GM23338 (cell line): ENCODE data around the gene SPHK1. TPM values are rescaled to one million over a fixed set of nuclear protein-coding genes. Genes with fewer than 3 reads are reported as not detected.

Source experiments
- ATAC-seq: fragments of 200-7000 bp; cut with Tn5 transposase; 3 replicates; pipeline ENCODE4 v1.9.1; 2020
- DNase-seq: peaks from one replicate; pipeline ENCODE4 v3.0.0-alpha.2; 2015; ENCODE audit warnings: low spot score
- H2AFZ ChIP-seq: fragments of 200-600 bp; sonication (generic); 2 replicates; pipeline ENCODE4 v1.8.0; 2016; ENCODE audit warnings: antibody characterized with exemption, mild to moderate bottlenecking, moderate library complexity
- H3F3A ChIP-seq: fragments of 200-600 bp; sonication (generic); replicated peaks from 2 replicates; pipeline ENCODE4 v1.8.0; 2017; ENCODE audit warnings: antibody characterized with exemption, mixed run types, low read depth
- H3K27ac ChIP-seq: fragments of 200-600 bp; sonication (generic); 2 replicates; pipeline ENCODE4 v1.6.1; 2016; ENCODE audit warnings: low read depth
- H3K27me3 ChIP-seq: fragments of 200-600 bp; sonication (generic); 2 replicates; pipeline ENCODE4 v1.8.0; 2016; ENCODE audit warnings: mild to moderate bottlenecking, mixed run types, moderate library complexity; ENCODE audit not compliant: insufficient read depth
- H3K36me3 ChIP-seq: fragments of 200-600 bp; sonication (generic); 2 replicates; pipeline ENCODE4 v1.8.0; 2016; ENCODE audit warnings: mild to moderate bottlenecking; ENCODE audit not compliant: insufficient read depth
- H3K4me1 ChIP-seq: fragments of 200-600 bp; sonication (generic); 2 replicates; pipeline ENCODE4 v1.8.0; 2016; ENCODE audit warnings: mild to moderate bottlenecking, moderate library complexity; ENCODE audit not compliant: insufficient read depth
- H3K4me2 ChIP-seq: fragments of 200-600 bp; sonication (generic); 2 replicates; pipeline ENCODE4 v1.7.1; 2017; ENCODE audit warnings: mixed run types
- H3K4me3 ChIP-seq: fragments of 200-600 bp; sonication (generic); 2 replicates; pipeline ENCODE4 v1.6.1; 2016; ENCODE audit warnings: mixed run types
- H3K79me2 ChIP-seq: fragments of 200-600 bp; sonication (generic); replicated peaks from 2 replicates; pipeline ENCODE4 v1.8.0; 2017; ENCODE audit warnings: mild to moderate bottlenecking; ENCODE audit not compliant: insufficient read depth
- H3K9me2 ChIP-seq: fragments of 200-600 bp; sonication (generic); 2 replicates; pipeline ENCODE4 v1.8.0; 2017; ENCODE audit not compliant: insufficient read depth
- H4K20me1 ChIP-seq: fragments of 200-600 bp; sonication (generic); replicated peaks from 2 replicates; pipeline ENCODE4 v1.8.0; 2017; ENCODE audit warnings: mild to moderate bottlenecking; ENCODE audit not compliant: insufficient read depth
- H3K27ac Mint-ChIP-seq: 2 replicates; pipeline ENCODE4 v1.8.0; 2020; ENCODE audit warnings: inconsistent platforms, mild to moderate bottlenecking, moderate library complexity, mixed read lengths
- H3K27me3 Mint-ChIP-seq: 3 replicates; pipeline ENCODE4 v1.8.0; 2022; ENCODE audit warnings: low read depth, mild to moderate bottlenecking, moderate library complexity, mixed read lengths, inconsistent platforms; ENCODE audit not compliant: insufficient read depth, poor library complexity
- H3K36me3 Mint-ChIP-seq: 3 replicates; pipeline ENCODE4 v1.8.0; 2021; ENCODE audit warnings: low read depth, mild to moderate bottlenecking, inconsistent platforms, moderate library complexity, mixed read lengths
- H3K4me1 Mint-ChIP-seq: 3 replicates; pipeline ENCODE4 v1.8.0; 2020; ENCODE audit warnings: mild to moderate bottlenecking, inconsistent platforms, mixed read lengths
- H3K4me3 Mint-ChIP-seq: 3 replicates; pipeline ENCODE4 v1.8.0; 2021; ENCODE audit warnings: moderate library complexity, mild to moderate bottlenecking, inconsistent platforms, mixed read lengths
- H3K9me3 Mint-ChIP-seq: 3 replicates; pipeline ENCODE4 v1.8.0; 2020; ENCODE audit warnings: moderate library complexity, mild to moderate bottlenecking, inconsistent platforms, mixed read lengths
- CREB1 ChIP-seq: fragments of 250-450 bp; sonication (Bioruptor Pico); IDR thresholded peaks from 2 replicates; pipeline ENCODE4 v1.5.0; 2020; ENCODE audit warnings: low read depth, mild to moderate bottlenecking, moderate library complexity
- EZH2 ChIP-seq: fragments of 200-600 bp; sonication (generic); IDR thresholded peaks from one replicate; pipeline ENCODE4 v1.8.0; 2017; ENCODE audit warnings: antibody characterized with exemption, mild to moderate bottlenecking, low read depth; ENCODE audit not compliant: unreplicated experiment
- EZH2phosphoT487 ChIP-seq: fragments of 200-600 bp; sonication (generic); IDR thresholded peaks from one replicate; pipeline ENCODE4 v1.8.1; 2018; ENCODE audit warnings: antibody characterized with exemption; ENCODE audit not compliant: unreplicated experiment
- NANOG ChIP-seq: IDR thresholded peaks from 2 replicates; pipeline ENCODE4 v1.6.1; 2016; ENCODE audit warnings: antibody characterized with exemption, borderline replicate concordance
- POLR2AphosphoS5 ChIP-seq: IDR thresholded peaks from 2 replicates; pipeline ENCODE4 v1.6.1; 2016; ENCODE audit warnings: antibody characterized with exemption, low read depth
- ZNF331 ChIP-seq: fragments of 250-450 bp; sonication (Bioruptor Pico); IDR thresholded peaks from 2 replicates; pipeline ENCODE4 v1.5.0; 2020; ENCODE audit warnings: low read depth, mild to moderate bottlenecking, moderate library complexity
- polyA plus RNA-seq: library from polyadenylated mRNA; unstranded; fragments of >200 nt; fragmentation: Nextera tagmentation; extraction: Ambion mirVana; gene quantifications from 2 replicates; pipeline ENCODE4 v1.2.1, GENCODE V29; 2016
- total RNA-seq: library from RNA; depleted of rRNA; stranded (reverse); fragments of >200 nt; shearing (Covaris generic); gene quantifications from 2 replicates; pipeline ENCODE4 v1.2.3, GENCODE V29; 2014
- TF ChIP-seq, protein P1 (sequence below): fragments of 250-450 bp; sonication (Bioruptor Pico); IDR thresholded peaks from 2 replicates; pipeline ENCODE4 v1.5.0; 2020; ENCODE audit warnings: mild to moderate bottlenecking, moderate library complexity
- TF ChIP-seq, protein P2 (sequence below): IDR thresholded peaks from one replicate; pipeline ENCODE4 v1.6.1; 2018; ENCODE audit warnings: antibody characterized with exemption; ENCODE audit not compliant: unreplicated experiment
- TF ChIP-seq, protein P3 (sequence below): IDR thresholded peaks from 2 replicates; pipeline ENCODE4 v1.6.1; 2016; ENCODE audit warnings: antibody characterized with exemption

The SPHK1 gene
- total and polyA plus RNA-seq, 2 experiments from 2014 or later: 1.3 to 3.2 TPM

- Mint-ChIP-seq H3K4me1 (peaks cover 10% of the 10 kb centered on the region; the same call in 2 of the 3 replicates), H3K27me3 (peaks cover 12% of the 10 kb centered on the region), H3K9me3 (no peaks in the 10 kb centered on the region), H3K4me3 (no peak overlapping the region), H3K27ac (no peak overlapping the region), H3K36me3 (peaks cover under 1% of the 10 kb centered on the region; the same call in 2 of the 3 replicates)
- no peak overlapping the region for H3K4me3 ChIP-seq
- H3F3A ChIP-seq: no peaks in the 10 kb centered on the region
- peak overlapping the region; percentile 59; the same call in 1 of the 2 replicates for H2AFZ ChIP-seq
- no peak overlapping the region for H3K27ac ChIP-seq
- TF ChIP-seq CREB1 (CRISPR knock-in tag): no peak
- no peak for TF ChIP-seq EZH2phosphoT487
- TF ChIP-seq, protein P1, sequence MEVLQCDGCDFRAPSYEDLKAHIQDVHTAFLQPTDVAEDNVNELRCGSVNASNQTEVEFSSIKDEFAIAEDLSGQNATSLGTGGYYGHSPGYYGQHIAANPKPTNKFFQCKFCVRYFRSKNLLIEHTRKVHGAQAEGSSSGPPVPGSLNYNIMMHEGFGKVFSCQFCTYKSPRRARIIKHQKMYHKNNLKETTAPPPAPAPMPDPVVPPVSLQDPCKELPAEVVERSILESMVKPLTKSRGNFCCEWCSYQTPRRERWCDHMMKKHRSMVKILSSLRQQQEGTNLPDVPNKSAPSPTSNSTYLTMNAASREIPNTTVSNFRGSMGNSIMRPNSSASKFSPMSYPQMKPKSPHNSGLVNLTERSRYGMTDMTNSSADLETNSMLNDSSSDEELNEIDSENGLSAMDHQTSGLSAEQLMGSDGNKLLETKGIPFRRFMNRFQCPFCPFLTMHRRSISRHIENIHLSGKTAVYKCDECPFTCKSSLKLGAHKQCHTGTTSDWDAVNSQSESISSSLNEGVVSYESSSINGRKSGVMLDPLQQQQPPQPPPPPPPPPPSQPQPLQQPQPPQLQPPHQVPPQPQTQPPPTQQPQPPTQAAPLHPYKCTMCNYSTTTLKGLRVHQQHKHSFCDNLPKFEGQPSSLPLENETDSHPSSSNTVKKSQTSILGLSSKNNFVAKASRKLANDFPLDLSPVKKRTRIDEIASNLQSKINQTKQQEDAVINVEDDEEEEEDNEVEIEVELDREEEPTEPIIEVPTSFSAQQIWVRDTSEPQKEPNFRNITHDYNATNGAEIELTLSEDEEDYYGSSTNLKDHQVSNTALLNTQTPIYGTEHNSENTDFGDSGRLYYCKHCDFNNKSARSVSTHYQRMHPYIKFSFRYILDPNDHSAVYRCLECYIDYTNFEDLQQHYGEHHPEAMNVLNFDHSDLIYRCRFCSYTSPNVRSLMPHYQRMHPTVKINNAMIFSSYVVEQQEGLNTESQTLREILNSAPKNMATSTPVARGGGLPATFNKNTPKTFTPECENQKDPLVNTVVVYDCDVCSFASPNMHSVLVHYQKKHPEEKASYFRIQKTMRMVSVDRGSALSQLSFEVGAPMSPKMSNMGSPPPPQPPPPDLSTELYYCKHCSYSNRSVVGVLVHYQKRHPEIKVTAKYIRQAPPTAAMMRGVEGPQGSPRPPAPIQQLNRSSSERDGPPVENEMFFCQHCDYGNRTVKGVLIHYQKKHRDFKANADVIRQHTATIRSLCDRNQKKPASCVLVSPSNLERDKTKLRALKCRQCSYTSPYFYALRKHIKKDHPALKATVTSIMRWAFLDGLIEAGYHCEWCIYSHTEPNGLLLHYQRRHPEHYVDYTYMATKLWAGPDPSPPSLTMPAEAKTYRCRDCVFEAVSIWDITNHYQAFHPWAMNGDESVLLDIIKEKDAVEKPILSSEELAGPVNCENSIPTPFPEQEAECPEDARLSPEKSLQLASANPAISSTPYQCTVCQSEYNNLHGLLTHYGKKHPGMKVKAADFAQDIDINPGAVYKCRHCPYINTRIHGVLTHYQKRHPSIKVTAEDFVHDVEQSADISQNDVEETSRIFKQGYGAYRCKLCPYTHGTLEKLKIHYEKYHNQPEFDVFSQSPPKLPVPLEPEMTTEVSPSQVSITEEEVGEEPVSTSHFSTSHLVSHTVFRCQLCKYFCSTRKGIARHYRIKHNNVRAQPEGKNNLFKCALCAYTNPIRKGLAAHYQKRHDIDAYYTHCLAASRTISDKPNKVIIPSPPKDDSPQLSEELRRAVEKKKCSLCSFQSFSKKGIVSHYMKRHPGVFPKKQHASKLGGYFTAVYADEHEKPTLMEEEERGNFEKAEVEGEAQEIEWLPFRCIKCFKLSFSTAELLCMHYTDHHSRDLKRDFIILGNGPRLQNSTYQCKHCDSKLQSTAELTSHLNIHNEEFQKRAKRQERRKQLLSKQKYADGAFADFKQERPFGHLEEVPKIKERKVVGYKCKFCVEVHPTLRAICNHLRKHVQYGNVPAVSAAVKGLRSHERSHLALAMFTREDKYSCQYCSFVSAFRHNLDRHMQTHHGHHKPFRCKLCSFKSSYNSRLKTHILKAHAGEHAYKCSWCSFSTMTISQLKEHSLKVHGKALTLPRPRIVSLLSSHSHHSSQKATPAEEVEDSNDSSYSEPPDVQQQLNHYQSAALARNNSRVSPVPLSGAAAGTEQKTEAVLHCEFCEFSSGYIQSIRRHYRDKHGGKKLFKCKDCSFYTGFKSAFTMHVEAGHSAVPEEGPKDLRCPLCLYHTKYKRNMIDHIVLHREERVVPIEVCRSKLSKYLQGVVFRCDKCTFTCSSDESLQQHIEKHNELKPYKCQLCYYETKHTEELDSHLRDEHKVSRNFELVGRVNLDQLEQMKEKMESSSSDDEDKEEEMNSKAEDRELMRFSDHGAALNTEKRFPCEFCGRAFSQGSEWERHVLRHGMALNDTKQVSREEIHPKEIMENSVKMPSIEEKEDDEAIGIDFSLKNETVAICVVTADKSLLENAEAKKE: no peak
- TF ChIP-seq POLR2AphosphoS5: no peak
- no peak for TF ChIP-seq NANOG
- TF ChIP-seq ZNF331 (CRISPR knock-in tag): no peak
- TF ChIP-seq, protein P2, sequence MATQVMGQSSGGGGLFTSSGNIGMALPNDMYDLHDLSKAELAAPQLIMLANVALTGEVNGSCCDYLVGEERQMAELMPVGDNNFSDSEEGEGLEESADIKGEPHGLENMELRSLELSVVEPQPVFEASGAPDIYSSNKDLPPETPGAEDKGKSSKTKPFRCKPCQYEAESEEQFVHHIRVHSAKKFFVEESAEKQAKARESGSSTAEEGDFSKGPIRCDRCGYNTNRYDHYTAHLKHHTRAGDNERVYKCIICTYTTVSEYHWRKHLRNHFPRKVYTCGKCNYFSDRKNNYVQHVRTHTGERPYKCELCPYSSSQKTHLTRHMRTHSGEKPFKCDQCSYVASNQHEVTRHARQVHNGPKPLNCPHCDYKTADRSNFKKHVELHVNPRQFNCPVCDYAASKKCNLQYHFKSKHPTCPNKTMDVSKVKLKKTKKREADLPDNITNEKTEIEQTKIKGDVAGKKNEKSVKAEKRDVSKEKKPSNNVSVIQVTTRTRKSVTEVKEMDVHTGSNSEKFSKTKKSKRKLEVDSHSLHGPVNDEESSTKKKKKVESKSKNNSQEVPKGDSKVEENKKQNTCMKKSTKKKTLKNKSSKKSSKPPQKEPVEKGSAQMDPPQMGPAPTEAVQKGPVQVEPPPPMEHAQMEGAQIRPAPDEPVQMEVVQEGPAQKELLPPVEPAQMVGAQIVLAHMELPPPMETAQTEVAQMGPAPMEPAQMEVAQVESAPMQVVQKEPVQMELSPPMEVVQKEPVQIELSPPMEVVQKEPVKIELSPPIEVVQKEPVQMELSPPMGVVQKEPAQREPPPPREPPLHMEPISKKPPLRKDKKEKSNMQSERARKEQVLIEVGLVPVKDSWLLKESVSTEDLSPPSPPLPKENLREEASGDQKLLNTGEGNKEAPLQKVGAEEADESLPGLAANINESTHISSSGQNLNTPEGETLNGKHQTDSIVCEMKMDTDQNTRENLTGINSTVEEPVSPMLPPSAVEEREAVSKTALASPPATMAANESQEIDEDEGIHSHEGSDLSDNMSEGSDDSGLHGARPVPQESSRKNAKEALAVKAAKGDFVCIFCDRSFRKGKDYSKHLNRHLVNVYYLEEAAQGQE: no peak
- TF ChIP-seq, protein P3, sequence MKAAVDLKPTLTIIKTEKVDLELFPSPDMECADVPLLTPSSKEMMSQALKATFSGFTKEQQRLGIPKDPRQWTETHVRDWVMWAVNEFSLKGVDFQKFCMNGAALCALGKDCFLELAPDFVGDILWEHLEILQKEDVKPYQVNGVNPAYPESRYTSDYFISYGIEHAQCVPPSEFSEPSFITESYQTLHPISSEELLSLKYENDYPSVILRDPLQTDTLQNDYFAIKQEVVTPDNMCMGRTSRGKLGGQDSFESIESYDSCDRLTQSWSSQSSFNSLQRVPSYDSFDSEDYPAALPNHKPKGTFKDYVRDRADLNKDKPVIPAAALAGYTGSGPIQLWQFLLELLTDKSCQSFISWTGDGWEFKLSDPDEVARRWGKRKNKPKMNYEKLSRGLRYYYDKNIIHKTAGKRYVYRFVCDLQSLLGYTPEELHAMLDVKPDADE: no peak
- no peak for TF ChIP-seq EZH2
- no peaks in the 10 kb centered on the region; the same call in 1 of the 2 replicates for H4K20me1 ChIP-seq
- no peak overlapping the region for H3K4me2 ChIP-seq
- H3K27me3 ChIP-seq: no peaks in the 10 kb centered on the region
- DNase-seq: no peak
- no peaks in the 10 kb centered on the region for H3K36me3 ChIP-seq
- no peak for ATAC-seq
- no peaks in the 10 kb centered on the region for H3K79me2 ChIP-seq
- no peaks in the 10 kb centered on the region for H3K9me2 ChIP-seq
- H3K4me1 ChIP-seq: peaks cover 7% of the 10 kb centered on the region
Observed at GRCh38 chr17:76357597-76358158, 26.7 kb upstream of the SPHK1 start.
